HAP-1 (cell line): ENCODE measurements around the gene RD3L.
"Not testable (repeated sequence)": the region's sequence is repeated elsewhere in the genome, so short reads cannot be mapped to it uniquely, and the experiment has no call there.

Experiments used
- DNase-seq, 2 experiments: peaks; one replicate each; pipeline ENCODE4 v3.0.0-alpha.2; 2016 to 2020; ENCODE audit warnings: low spot score in 2 of 2
- H3K27me3 ChIP-seq: fragments of 250-450 bp; sonication (Bioruptor Pico); 2 replicates; pipeline ENCODE4 v1.5.1; 2020; ENCODE audit warnings: low read depth, mild to moderate bottlenecking, moderate library complexity
- H3K36me3 ChIP-seq: fragments of 250-450 bp; sonication (Bioruptor Pico); replicated peaks from 2 replicates; pipeline ENCODE4 v1.5.1; 2020; ENCODE audit warnings: mild to moderate bottlenecking
- H3K4me1 ChIP-seq: fragments of 250-450 bp; sonication (Bioruptor Pico); 2 replicates; pipeline ENCODE4 v1.5.1; 2020; ENCODE audit warnings: mild to moderate bottlenecking
- H3K4me3 ChIP-seq: fragments of 250-450 bp; sonication (Bioruptor Pico); 2 replicates; pipeline ENCODE4 v1.5.1; 2020; ENCODE audit warnings: mild to moderate bottlenecking, moderate library complexity
- H3K9me3 ChIP-seq: fragments of 250-450 bp; sonication (Bioruptor Pico); 2 replicates; pipeline ENCODE4 v1.5.1; 2020; ENCODE audit warnings: mild to moderate bottlenecking, moderate library complexity
- in situ Hi-C: fragments of 300-500 bp; cut with MboI; formaldehyde crosslinking; loops from 3 replicates; pipeline ENCODE4 v1.14.3; 2020; ENCODE audit warnings: low sequenced_read_pairs, inconsistent platforms, mixed read lengths

Gene RD3L

DNA sequence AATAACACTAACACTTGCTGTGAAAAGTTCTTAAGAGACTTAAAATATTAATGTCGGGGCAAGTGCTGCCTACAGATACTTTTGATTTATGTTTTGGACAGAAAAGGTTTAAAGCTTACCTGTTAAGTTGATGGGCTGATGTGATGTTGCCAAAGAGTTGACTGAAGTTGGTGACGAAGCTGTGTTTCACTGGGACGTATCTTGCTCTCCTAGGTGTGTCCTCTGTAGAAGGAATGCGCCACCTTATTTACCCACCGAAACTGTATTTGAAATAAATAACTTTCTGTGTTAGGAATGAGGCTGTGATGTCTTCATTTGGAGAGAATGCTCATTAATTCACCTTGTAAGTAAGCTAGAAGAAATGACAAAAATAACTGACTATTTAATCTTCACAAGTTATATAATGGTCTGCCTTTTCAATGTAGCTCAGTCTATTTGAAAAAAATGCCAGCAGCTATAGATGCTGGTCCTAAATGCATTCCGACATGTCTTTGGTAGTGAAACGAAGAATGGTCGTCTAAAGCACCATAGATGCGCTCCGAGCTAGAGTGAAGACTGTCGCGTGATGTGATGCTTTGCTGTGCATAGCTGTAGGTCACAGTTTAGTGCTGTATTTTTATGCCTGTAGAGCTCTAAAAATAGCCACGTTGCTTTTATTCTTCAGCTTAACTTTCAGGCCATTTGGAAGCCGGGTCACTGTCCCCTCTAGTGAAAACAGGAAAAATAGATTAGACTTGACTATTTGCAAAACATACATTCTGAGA, at the start of gene RD3L:
TSS of gene RD3L (minus strand) at position 557 of the 764 bp plus-strand sequence. CDS start 834 bp downstream, outside the sequence.
- in situ Hi-C loops, result no loop called here
- H3K27me3 ChIP-seq, result peaks cover 33% of the 10 kb centered on the region

DNA sequence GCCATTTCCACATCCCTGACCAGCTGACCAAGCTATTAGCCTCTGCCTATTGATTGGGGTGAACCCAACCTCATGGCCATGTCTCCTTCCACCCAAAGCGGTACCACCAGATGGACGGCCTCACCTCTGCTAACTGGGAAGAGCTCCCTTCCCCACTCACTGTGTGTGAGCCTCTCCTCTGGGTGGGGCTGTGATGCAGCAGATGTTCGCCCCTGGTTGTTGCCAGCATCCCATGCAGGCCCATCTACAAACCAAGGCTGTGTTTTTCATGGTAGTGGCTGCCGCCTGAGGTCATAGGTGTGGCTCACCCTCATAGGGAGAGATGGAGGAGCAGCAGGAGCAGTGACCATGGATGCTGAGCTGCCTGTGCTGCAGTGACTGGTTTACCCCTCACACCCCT, 47.6 kb upstream of the RD3L start:
- no peak for DNase-seq
- H3K9me3 ChIP-seq, result peaks cover 4% of the 10 kb centered on the region; the same call in 1 of the 2 replicates
- H3K27me3 ChIP-seq, result peaks cover 3% of the 10 kb centered on the region; the same call in 1 of the 2 replicates
- H3K36me3 ChIP-seq, result no peaks in the 10 kb centered on the region
- H3K4me1 ChIP-seq, result no peaks in the 10 kb centered on the region
- no peak overlapping the region for H3K4me3 ChIP-seq
- in situ Hi-C loops, result no loop called here

More for the DNA sequence above, at the start of gene RD3L:
- Histone ChIP-seq H3K36me3 (no peaks in the 10 kb centered on the region), H3K9me3 (0 out of 2 replicates have a peak, but pooled peaks cover 2% of the 10 kb centered on the region), H3K4me1 (no peaks in the 10 kb centered on the region; the same call in 1 of the 2 replicates), H3K4me3 (no peak within 1 kb of the TSS)
- DNase-seq, result no peak

- Histone ChIP-seq H3K9me3 (peaks cover 4% of the 10 kb centered on the region; the same call in 1 of the 2 replicates), H3K27me3 (peaks cover under 1% of the 10 kb centered on the region; the same call in 1 of the 2 replicates), H3K4me3 (no peak overlapping the region), H3K4me1 (no peaks in the 10 kb centered on the region), H3K36me3 (no peaks in the 10 kb centered on the region)
- in situ Hi-C loops, result no loop called here
- DNase-seq, result no peak
Measured at GRCh38 chr14:103989034-103989433, 46.7 kb upstream of the RD3L start.

- Histone ChIP-seq H3K4me1 (no peaks in the 10 kb centered on the region), H3K9me3 (peaks cover 2% of the 10 kb centered on the region; the same call in 1 of the 2 replicates), H3K4me3 (no peak overlapping the region), H3K36me3 (no peaks in the 10 kb centered on the region), H3K27me3 (no peaks in the 10 kb centered on the region)
- in situ Hi-C loops, result loop anchor here (5.0 kb wide), 1 partner anchor 172 kb away; no protein-coding TSS in a partner anchor
- no peak for DNase-seq
Measured at GRCh38 chr14:103984196-103984595, 41.9 kb upstream of the RD3L start.

DNA sequence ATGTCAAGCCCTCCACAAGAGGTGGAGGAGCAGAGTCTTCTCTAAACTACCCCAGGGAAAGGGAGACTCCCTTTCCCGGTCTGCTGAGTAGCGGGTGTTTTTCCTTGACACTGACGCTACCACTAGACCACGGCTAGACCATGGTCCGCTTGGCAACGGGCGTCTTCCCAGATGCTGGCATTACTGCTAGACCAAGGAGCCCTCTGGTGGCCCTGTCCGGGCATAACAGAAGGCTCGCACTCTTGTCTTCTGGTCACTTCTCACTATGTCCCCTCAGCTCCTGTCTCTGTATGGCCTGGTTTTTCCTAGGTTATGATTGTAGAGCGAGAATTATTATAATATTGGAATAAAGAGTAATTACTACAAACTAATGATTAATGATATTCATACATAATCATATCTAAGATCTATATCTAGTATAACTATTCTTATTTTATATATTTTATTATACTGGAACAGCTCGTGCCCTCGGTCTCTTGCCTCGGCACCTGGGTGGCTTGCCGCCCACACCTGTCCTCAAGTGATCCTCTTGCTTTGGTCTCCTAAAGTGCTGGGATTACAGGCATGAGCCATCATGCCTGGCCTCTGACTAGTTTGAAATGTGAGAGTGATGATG, 38.4 kb upstream of the RD3L start:
- in situ Hi-C loops, result loop anchor here (5.0 kb wide), 1 partner anchor 168 kb away; no protein-coding TSS in a partner anchor
- DNase-seq, result peak in 1 of 2 experiments; percentile 71
- H3K4me3 ChIP-seq, H3K4me1 ChIP-seq, H3K36me3 ChIP-seq, H3K9me3 ChIP-seq, H3K27me3 ChIP-seq: not testable (repeated sequence)

DNA sequence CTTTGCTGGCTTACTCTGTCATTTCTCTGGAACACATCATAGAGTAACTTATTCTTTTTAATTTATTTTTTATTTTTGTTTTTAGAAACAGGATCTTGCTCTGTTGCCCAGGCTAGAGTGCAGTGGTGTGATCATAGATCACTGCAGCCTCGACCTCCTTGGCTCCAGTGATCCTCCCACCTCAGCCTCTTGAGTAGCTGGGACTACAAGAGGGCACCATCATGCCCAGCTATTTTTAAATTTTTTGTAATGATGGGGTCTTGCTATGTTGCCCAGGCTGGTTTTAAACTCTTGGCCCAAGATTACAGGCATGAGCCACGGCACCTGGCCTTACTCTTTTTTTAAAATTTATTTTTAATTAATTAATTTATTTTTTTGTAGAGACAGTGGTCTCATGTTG, 32.2 kb upstream of the RD3L start:
- Histone ChIP-seq H3K9me3 (no peaks in the 10 kb centered on the region), H3K4me1 (no peaks in the 10 kb centered on the region), H3K27me3 (no peaks in the 10 kb centered on the region), H3K4me3 (no peak overlapping the region), H3K36me3 (no peaks in the 10 kb centered on the region)
- DNase-seq, result no peak
- in situ Hi-C loops, result no loop called here

GRCh38 chr14:103973354-103973753, 31.0 kb upstream of the RD3L start:
- DNase-seq, result no peak
- H3K9me3 ChIP-seq, result no peaks in the 10 kb centered on the region
- H3K36me3 ChIP-seq, result no peaks in the 10 kb centered on the region
- no peaks in the 10 kb centered on the region for H3K4me1 ChIP-seq
- no peak overlapping the region for H3K4me3 ChIP-seq
- in situ Hi-C loops, result no loop called here
- H3K27me3 ChIP-seq, result no peaks in the 10 kb centered on the region

DNA sequence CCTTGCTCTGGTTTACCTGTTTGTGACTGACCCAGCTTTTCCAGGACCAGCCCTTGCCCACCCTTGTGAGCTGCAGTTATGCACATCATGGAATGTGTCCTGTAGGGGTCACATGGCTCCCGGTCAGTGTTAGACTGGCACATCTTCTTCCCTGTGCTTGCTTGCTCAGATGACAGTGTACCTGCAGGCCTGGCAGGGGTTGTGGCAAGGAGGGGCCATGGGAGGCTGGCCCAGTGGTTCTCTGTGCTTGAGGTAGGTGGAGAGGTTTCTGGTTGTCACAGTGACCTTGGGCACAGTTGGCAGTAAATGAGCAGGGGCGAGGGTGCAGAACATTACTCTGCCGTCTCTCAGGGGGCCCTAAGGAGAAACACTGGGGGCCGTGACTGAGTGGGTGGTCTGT, 27.6 kb upstream of the RD3L start:
- in situ Hi-C loops, result no loop called here
- H3K4me3 ChIP-seq, result no peak overlapping the region
- H3K36me3 ChIP-seq, result no peaks in the 10 kb centered on the region
- H3K9me3 ChIP-seq, result no peaks in the 10 kb centered on the region
- DNase-seq, result no peak
- no peaks in the 10 kb centered on the region for H3K27me3 ChIP-seq
- no peaks in the 10 kb centered on the region for H3K4me1 ChIP-seq

DNA sequence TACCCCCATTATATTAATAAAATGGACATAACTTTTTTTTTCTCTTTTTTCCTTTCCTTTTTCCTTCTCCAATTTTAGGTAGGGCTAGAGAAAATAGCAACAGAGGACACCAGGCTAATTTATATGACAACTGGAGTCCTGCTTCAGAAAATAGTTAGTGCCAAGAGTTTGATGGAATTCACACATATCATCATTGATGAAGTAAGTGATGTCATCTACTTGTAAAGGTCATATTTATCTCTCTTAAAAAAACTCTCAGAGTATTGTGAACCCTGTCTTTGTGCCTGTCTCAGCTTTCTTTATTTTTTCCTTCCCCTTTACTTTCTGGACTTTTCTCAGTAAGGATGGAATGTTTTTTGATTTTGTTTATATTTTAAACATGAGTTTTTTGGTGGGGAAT, 24.3 kb upstream of the RD3L start:
- in situ Hi-C loops, result no loop called here
- Histone ChIP-seq H3K4me1 (no peaks in the 10 kb centered on the region), H3K9me3 (no peaks in the 10 kb centered on the region), H3K27me3 (0 out of 2 replicates have a peak, but pooled peaks cover 5% of the 10 kb centered on the region), H3K4me3 (no peak overlapping the region), H3K36me3 (no peaks in the 10 kb centered on the region)
- no peak for DNase-seq

DNA sequence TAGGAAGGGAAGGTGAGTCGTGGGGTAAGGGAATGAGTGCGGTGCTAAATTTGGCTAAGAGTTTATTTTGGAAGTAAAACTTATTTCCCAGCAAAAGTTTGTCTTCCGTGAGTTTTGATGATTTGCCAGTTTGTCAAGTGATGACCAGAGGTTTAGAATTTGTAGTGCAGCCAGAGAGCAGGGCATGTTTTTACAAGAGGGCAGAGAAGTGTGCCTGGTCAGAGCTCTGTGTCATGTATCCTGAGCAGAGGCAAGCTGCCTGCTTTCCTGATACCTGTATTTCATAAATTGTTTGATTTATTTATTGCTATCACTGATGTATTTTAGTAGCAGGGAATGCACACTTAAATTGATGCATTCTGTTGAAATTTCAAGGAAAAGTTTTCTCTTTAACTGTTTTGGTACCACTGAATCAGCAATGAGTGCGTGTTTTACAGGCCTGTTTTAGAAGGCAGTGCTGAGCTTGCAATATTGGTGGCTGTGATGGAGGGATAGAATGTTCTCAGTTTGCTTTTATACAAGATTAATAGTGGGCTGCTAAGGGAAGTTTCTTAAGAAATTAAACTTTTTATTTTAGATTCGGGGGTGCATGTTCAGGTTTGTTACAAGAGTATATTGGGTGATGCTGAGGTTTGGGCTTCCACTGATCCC, 19.7 kb upstream of the RD3L start:
- in situ Hi-C loops, result no loop called here
- DNase-seq, result no peak

DNA sequence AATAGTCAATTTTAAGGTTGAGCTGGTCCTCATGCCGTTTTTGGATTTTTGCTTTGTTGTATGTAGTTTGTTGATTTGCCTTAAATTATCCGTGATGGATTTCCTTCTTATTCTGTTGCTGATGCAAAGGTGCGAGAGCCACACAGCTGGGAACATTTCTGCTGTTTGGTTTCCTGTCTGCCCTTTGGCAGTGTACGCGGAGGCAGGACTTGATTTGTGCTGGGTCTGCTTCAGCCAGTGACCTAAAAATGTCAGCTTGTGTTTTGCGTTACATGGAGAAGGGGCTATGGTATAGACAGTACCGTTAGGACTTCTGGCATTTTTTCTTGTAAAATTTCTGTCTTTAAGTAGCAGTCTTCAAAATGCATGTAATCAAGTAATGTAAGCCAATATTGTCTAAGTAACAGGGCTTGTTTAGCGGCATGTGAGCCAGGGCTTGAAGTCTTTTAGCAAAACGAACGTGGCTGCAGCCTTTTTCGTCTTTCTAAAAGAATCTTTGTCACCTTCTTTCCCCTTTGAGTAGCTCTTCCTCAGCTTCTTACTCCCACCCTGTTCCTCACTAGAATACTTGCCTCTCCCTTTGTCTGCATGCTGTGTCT, 18.2 kb upstream of the RD3L start:
- Histone ChIP-seq H3K9me3 (no peaks in the 10 kb centered on the region), H3K27me3 (0 out of 2 replicates have a peak, but pooled peaks cover 5% of the 10 kb centered on the region), H3K4me3 (no peak overlapping the region), H3K4me1 (no peaks in the 10 kb centered on the region), H3K36me3 (no peaks in the 10 kb centered on the region)
- in situ Hi-C loops, result no loop called here
- no peak for DNase-seq

More for the DNA sequence above, 19.7 kb upstream of the RD3L start:
- Histone ChIP-seq H3K36me3 (no peaks in the 10 kb centered on the region), H3K27me3 (0 out of 2 replicates have a peak, but pooled peaks cover 5% of the 10 kb centered on the region), H3K4me1 (no peaks in the 10 kb centered on the region), H3K4me3 (no peak overlapping the region), H3K9me3 (no peaks in the 10 kb centered on the region)

GRCh38 chr14:103949131-103949790, 6.9 kb upstream of the RD3L start:
- in situ Hi-C loops, result no loop called here
- H3K4me3 ChIP-seq, result no peak overlapping the region
- H3K36me3 ChIP-seq, result no peaks in the 10 kb centered on the region
- H3K4me1 ChIP-seq, result no peaks in the 10 kb centered on the region; the same call in 1 of the 2 replicates
- 0 out of 2 replicates have a peak, but pooled peaks cover 2% of the 10 kb centered on the region for H3K9me3 ChIP-seq
- DNase-seq, result no peak
- 0 out of 2 replicates have a peak, but pooled peaks cover 7% of the 10 kb centered on the region for H3K27me3 ChIP-seq

GRCh38 chr14:103948442-103948841, 6.1 kb upstream of the RD3L start:
- DNase-seq, result no peak
- Histone ChIP-seq H3K4me1 (no peaks in the 10 kb centered on the region; the same call in 1 of the 2 replicates), H3K9me3 (0 out of 2 replicates have a peak, but pooled peaks cover 2% of the 10 kb centered on the region), H3K36me3 (no peaks in the 10 kb centered on the region), H3K4me3 (no peak overlapping the region), H3K27me3 (0 out of 2 replicates have a peak, but pooled peaks cover 7% of the 10 kb centered on the region)
- in situ Hi-C loops, result no loop called here
